Activated T-helper 2 cell treated with anti-CD3 and anti-CD28 coated beads, Interferon-gamma antibody, Interleukin-2, Interleukin-4, amounts not matched to agents 10 μg/mL and 5 μg/mL and 100 μg/mL, durations not matched to agents 14 hours and 24 hours and 36 hours (primary cell): Measurements from ENCODE around the gene SRM. TPM values are rescaled to one million over a fixed set of nuclear protein-coding genes. Genes with fewer than 3 reads are reported as not detected.

Source experiments
- DNase-seq: peaks from one replicate; pipeline ENCODE4 v3.0.0; 2021; ENCODE audit warnings: low spot score
- H3K27ac Mint-ChIP-seq: one replicate; pipeline ENCODE4 v1.8.0; 2021; ENCODE audit warnings: mixed read lengths
- H3K27me3 Mint-ChIP-seq: one replicate; pipeline ENCODE4 v1.8.0; 2021; ENCODE audit warnings: low read depth, mixed read lengths
- H3K36me3 Mint-ChIP-seq: one replicate; pipeline ENCODE4 v1.8.0; 2021; ENCODE audit warnings: low read depth, mixed read lengths
- H3K4me1 Mint-ChIP-seq: one replicate; pipeline ENCODE4 v1.8.0; 2021; ENCODE audit warnings: low read depth, mixed read lengths
- H3K4me3 Mint-ChIP-seq: one replicate; pipeline ENCODE4 v1.8.0; 2021; ENCODE audit warnings: low read depth, mild to moderate bottlenecking, moderate library complexity, mixed read lengths
- H3K9me3 Mint-ChIP-seq: one replicate; pipeline ENCODE4 v1.8.0; 2021; ENCODE audit warnings: mixed read lengths
- intact Hi-C: fragments of 100-400 bp; cut with micrococcal nuclease; formaldehyde crosslinking; loops from one replicate; pipeline ENCODE4 v1.15.1; 2023
- total RNA-seq: library from RNA; stranded (reverse); gene quantifications from 2 replicates; pipeline ENCODE4 v1.2.3, GENCODE V29; 2022

The SRM gene
- total RNA-seq, 1 donor from 2014 or later = 233 TPM

DNA sequence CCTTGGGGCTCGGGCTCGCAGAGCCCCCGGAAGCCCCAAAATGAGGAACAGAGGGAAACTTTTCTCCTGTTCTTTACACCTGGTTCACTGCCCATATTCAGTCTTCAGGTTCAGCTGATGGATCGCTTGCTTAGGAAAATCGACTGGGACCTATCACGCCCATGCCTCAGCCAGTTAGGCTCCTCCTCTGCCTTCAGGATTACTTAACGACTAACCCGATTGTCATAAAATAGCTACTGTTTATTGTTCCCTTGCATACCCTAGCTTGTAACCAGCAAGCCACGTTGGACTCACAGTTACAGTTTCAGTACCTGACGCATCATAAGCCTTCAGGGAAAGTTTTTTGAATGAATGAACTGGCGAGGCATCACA lies 46.7 kb downstream of the SRM start:
- H3K4me1 Mint-ChIP-seq = peaks cover 19% of the 10 kb centered on the region
- H3K27ac Mint-ChIP-seq = peak overlapping the region; percentile 87
- H3K36me3 Mint-ChIP-seq = peaks cover 41% of the 10 kb centered on the region
- H3K4me3 Mint-ChIP-seq = peak overlapping the region; percentile 94
- H3K27me3 Mint-ChIP-seq = no peaks in the 10 kb centered on the region
- no peaks in the 10 kb centered on the region for H3K9me3 Mint-ChIP-seq
- no peak for DNase-seq
- intact Hi-C loops = loop anchor here (2.0 to 10.0 kb wide), 3 partner anchors 52 to 516 kb away; partner anchors contain the start of genes MTOR and SRM

DNA sequence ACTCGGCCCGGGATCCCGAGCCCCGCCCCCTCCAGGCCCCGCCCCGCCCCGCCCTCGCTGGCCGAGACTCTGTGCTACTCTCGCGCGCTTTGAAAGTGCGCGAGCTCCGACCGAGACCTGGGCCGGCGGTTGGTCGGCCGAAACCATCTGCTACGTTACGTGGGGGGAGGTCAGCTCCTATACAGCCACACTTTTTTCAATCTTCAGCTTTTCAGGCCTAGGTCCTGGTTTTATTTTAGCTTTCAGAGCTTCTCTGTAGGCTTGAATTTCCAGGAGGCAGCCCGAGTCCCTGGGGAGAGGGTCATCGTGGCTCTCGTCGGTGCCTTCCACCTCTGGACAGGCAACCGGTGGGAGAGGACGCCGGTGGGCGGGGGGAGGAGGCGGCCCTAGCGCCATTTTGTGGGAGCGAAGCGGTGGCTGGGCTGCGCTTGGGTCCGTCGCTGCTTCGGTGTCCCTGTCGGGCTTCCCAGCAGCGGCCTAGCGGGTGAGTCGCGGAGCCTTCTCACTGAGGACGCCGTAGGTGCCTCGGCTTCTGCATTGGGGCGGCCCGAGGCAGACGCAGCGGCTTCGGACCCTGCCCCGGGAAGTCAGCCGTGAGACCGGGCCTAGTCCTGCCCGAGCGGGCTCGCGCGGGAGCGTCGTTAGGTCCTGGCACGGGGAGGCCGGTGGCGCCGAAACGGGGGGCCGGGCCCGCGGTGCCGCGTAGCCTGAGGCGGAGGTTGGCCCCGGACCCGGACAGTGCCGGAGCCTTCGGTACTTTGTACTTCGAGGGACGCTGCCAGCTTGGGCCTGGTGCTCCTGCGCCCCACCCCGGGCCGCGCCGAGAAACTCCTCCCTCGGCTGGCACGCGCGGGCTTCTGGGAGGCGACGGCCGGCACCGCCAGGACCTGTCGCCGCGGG lies 47.3 kb downstream of the SRM start, which contains the start of gene TARDBP:
TARDBP (plus strand) TSS at position 395 of the 900 bp plus-strand sequence. CDS start 1,074 bp downstream, outside the sequence.
- peaks cover 38% of the 10 kb centered on the region for H3K36me3 Mint-ChIP-seq

More for the DNA sequence above, 47.3 kb downstream of the SRM start, which contains the start of gene TARDBP:
- no peaks in the 10 kb centered on the region for H3K27me3 Mint-ChIP-seq
- peaks cover 19% of the 10 kb centered on the region for H3K4me1 Mint-ChIP-seq
- H3K9me3 Mint-ChIP-seq = no peaks in the 10 kb centered on the region
- intact Hi-C loops = loop anchor here (2.0 to 10.0 kb wide), 3 partner anchors 52 to 515 kb away; partner anchors contain the start of genes MTOR and SRM
- peak; percentile 89 for DNase-seq
- H3K27ac Mint-ChIP-seq = peak within 1 kb of the TSS; percentile 98
- peak within 1 kb of the TSS; percentile 94 for H3K4me3 Mint-ChIP-seq

Other genes starting within 250 kb of the SRM start
- 190 and 202 TPM in 2 replicates for gene TARDBP, start 47.4 kb downstream of the SRM start, total RNA-seq
- 0.18 TPM in 1 of 2 replicates, not detected in the other for gene MASP2, start 12.8 kb downstream of the SRM start, total RNA-seq
- 97.8 and 102 TPM in 2 replicates for gene EXOSC10, start 39.9 kb upstream of the SRM start, total RNA-seq
- gene ANGPTL7, start 129.3 kb upstream of the SRM start, total RNA-seq = not detected in 2 replicates
- gene MTOR, start 202.5 kb upstream of the SRM start, total RNA-seq = 43.3 and 44.5 TPM in 2 replicates
- gene UBIAD1, start 213.2 kb upstream of the SRM start, total RNA-seq = 22.7 and 25.1 TPM in 2 replicates